ENCODE measurements around the gene ACIN1.
"Not testable (repeated sequence)": the region's sequence is repeated elsewhere in the genome, so short reads cannot be mapped to it uniquely, and the experiment has no call there.

Gene ACIN1

DNA sequence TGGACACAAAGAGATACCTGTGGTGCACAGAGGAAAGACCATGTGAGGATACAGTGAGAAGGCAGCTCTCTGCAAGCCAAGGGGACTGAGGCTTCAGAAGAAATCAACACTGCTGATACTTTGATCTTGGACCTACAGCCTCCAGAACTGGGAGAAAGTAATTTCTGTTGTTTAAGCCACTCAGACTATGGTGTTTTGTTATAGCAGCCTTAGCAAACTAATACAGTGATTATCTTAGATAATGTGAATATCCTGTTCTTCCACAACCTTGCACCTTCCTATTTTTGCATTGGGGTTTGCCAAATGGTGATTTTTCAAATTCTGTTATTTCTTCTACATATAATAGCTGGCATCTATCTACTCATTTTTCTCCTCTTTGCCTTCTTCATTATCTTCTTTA lies 76.8 kb downstream of the ACIN1 start:
- no peak for DNase-seq (ENCODE audit: low read depth in 3 of 3)

DNA sequence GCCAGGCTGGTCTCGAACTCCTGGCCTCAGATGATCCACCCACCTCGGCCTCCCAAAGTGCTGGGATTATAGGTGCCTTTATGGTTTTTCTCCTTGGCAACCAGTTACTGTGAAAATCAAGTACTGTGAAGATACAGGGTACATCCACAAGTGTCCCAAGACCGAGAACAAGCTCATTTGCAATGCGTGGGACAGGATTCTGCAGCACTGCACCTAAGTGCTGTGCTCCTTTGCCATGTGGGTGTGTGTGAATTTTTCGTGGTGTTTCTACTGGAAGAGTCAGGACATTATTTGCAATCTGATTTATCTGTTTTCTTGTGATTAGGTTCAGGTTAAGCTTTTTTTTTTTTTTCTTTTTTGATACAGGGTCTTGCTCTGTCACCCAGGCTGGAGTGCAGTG lies 77.8 kb downstream of the ACIN1 start:
- DNase-seq (ENCODE audit: low read depth in 3 of 3), result no peak

- no peak for DNase-seq (ENCODE audit: low read depth in 3 of 3)
Measured at GRCh38 chr14:23015618-23016017, 79.3 kb downstream of the ACIN1 start.

- not testable (repeated sequence) for DNase-seq (ENCODE audit: low read depth in 3 of 3)
Measured at GRCh38 chr14:23013749-23014054, 81.2 kb downstream of the ACIN1 start.

- DNase-seq (ENCODE audit: low read depth in 3 of 3), result no peak
Measured at GRCh38 chr14:23013054-23013748, 81.7 kb downstream of the ACIN1 start.

- DNase-seq (ENCODE audit: low read depth in 3 of 3), result peak; percentile 60 to 71 (median 67)
Measured at GRCh38 chr14:23009939-23010726, 84.8 kb downstream of the ACIN1 start, which contains the start of gene C14orf93. TSS of gene C14orf93 (minus strand) at chr14:23010143. CDS start at chr14:22999023, 11,120 bp downstream.

DNA sequence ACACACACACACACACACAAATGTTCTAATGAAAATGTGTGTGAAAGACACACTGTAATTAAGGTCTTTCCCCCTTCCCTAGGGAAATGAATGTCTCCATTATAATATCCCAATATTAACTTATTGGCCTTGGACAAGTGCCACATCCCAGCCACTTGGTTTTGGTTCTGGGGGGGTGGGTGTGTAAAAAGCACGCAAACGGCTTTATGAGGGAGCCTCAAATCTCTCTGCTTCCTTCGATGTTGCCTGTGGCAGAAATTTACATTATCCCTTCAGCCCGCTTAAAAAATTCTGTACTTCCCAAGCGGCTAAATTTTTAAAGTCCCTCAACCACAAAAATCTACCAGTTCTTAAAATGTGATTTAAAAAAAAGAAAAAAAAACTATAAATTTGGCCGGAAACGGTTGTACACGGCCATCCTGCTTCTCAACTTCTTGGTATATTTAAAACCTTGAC lies 85.4 kb downstream of the ACIN1 start:
- no peak for DNase-seq (ENCODE audit: low read depth in 3 of 3)

GRCh38 chr14:23008831-23009230 lies 86.1 kb downstream of the ACIN1 start:
- no peak for DNase-seq (ENCODE audit: low read depth in 3 of 3)

All from stimulated activated CD4-positive, alpha-beta T cell treated with anti-CD3 and anti-CD28 coated beads, TNF-alpha, amount 100 ng/mL, for 4 hours (primary cell).